Left ventricle myocardium inferior (tissue), 1 donor: Measurements from ENCODE around the gene BASP1. TPM values are rescaled to one million over a fixed set of nuclear protein-coding genes. Genes with fewer than 3 reads are reported as not detected.

Source experiments
- DNase-seq: peaks from one replicate; pipeline ENCODE4 v3.0.0-alpha.2; 2020
- H3K27ac ChIP-seq: fragments of 200-600 bp; replicated peaks from 2 replicates; pipeline ENCODE4 v1.8.0; 2021
- H3K27me3 ChIP-seq: fragments of 200-600 bp; 2 replicates; pipeline ENCODE4 v1.8.0; 2021; ENCODE audit warnings: low read depth
- H3K36me3 ChIP-seq: fragments of 200-600 bp; 2 replicates; pipeline ENCODE4 v1.8.0; 2021
- H3K4me1 ChIP-seq: fragments of 200-600 bp; 2 replicates; pipeline ENCODE4 v1.8.0; 2021
- H3K4me3 ChIP-seq: fragments of 200-600 bp; 2 replicates; pipeline ENCODE4 v1.8.0; 2021; ENCODE audit warnings: mild to moderate bottlenecking, moderate library complexity
- H3K9me3 ChIP-seq: fragments of 200-600 bp; replicated peaks from 2 replicates; pipeline ENCODE4 v1.8.0; 2021
- intact Hi-C: fragments of 100-400 bp; cut with micrococcal nuclease; formaldehyde crosslinking; loops from one replicate; pipeline ENCODE4 v1.11.0; 2022
- total RNA-seq: library from RNA; stranded (reverse); fragmentation: NEBNext Ultra II Directional; extraction: Animal tissue kit (Norgen Biotek cat#: 25700); gene quantifications from one replicate; pipeline ENCODE4 v1.2.1, GENCODE V29; 2021
- TF ChIP-seq, protein P1 (sequence below): fragments of 200-600 bp; IDR thresholded peaks from 2 replicates; pipeline ENCODE4 v1.8.0; 2021; ENCODE audit warnings: antibody characterized with exemption, mild to moderate bottlenecking, borderline replicate concordance
- donor health status: DM: no; HTN: yes; CAD: no; lungs with severe emphysema.

BASP1 gene
- total RNA-seq, 1 donor from 2014 or later, result 3.7 TPM

DNA sequence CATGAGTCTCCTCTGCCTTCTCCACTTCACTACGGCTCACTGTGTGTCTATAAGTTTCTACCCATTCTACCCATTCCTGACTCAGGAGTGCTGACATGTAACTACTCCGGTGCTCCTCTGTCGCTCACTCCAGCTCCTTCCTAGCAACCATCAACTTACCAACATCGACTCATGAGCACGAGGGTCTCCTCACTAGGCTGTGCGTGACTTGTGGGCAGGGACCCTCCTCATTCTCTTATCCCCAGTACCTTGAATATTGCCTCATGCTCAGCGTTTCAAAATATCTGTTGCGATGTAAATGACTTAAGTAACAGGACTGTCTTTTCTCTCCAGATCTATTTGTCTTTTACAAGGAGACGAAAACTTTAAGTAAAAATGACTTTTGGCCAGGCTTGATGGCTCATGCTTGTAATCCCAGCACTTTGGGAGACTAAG is 73.1 kb downstream of the BASP1 start:
- Histone ChIP-seq H3K4me1 (no peaks in the 10 kb centered on the region), H3K27me3 (no peaks in the 10 kb centered on the region), H3K36me3 (no peaks in the 10 kb centered on the region), H3K27ac (no peak overlapping the region), H3K9me3 (no peaks in the 10 kb centered on the region), H3K4me3 (no peak overlapping the region)
- TF ChIP-seq, protein P1, sequence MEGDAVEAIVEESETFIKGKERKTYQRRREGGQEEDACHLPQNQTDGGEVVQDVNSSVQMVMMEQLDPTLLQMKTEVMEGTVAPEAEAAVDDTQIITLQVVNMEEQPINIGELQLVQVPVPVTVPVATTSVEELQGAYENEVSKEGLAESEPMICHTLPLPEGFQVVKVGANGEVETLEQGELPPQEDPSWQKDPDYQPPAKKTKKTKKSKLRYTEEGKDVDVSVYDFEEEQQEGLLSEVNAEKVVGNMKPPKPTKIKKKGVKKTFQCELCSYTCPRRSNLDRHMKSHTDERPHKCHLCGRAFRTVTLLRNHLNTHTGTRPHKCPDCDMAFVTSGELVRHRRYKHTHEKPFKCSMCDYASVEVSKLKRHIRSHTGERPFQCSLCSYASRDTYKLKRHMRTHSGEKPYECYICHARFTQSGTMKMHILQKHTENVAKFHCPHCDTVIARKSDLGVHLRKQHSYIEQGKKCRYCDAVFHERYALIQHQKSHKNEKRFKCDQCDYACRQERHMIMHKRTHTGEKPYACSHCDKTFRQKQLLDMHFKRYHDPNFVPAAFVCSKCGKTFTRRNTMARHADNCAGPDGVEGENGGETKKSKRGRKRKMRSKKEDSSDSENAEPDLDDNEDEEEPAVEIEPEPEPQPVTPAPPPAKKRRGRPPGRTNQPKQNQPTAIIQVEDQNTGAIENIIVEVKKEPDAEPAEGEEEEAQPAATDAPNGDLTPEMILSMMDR, result no peak
- no peak for DNase-seq
- intact Hi-C loops, result no loop called here

- no peak for DNase-seq
- no peak overlapping the region for H3K4me3 ChIP-seq
- H3K27ac ChIP-seq, result no peak overlapping the region
- intact Hi-C loops, result no loop called here
- TF ChIP-seq, protein P1, result no peak
- no peaks in the 10 kb centered on the region for H3K4me1 ChIP-seq
- no peaks in the 10 kb centered on the region for H3K9me3 ChIP-seq
- H3K27me3 ChIP-seq, result peaks cover under 1% of the 10 kb centered on the region
- no peaks in the 10 kb centered on the region for H3K36me3 ChIP-seq
These were observed 75.1 kb downstream of the BASP1 start for GRCh38 chr5:17292434-17293015.

GRCh38 chr5:17294639-17295311 is 77.3 kb downstream of the BASP1 start:
- Histone ChIP-seq H3K9me3 (no peaks in the 10 kb centered on the region), H3K36me3 (no peaks in the 10 kb centered on the region), H3K27ac (no peak overlapping the region), H3K27me3 (peaks cover 17% of the 10 kb centered on the region), H3K4me3 (no peak overlapping the region), H3K4me1 (no peaks in the 10 kb centered on the region)
- intact Hi-C loops, result no loop called here
- DNase-seq, result no peak
- TF ChIP-seq, protein P1, result no peak

DNA sequence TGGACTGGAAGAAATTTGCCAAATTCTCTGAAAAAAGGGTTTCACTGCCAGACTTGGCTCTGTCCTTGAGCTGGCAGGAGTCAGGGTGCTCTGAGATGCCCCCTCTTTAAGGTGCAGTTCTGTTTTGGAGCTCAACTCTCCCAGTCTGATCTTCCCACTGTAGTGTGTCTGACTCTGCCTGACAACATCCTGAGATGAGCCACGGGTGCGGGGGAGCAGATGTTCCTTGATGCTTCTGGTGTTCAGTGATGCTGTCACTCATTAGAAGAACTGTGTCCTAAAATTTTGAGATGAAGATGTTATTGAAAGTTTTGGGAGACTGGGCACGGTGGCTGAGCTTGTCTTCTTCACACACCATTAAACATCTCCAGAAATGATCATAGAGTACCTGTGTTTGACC is 78.2 kb downstream of the BASP1 start:
- TF ChIP-seq, protein P1, result no peak
- Histone ChIP-seq H3K27ac (no peak overlapping the region), H3K27me3 (peaks cover 17% of the 10 kb centered on the region), H3K4me3 (no peak overlapping the region), H3K4me1 (no peaks in the 10 kb centered on the region), H3K36me3 (no peaks in the 10 kb centered on the region), H3K9me3 (no peaks in the 10 kb centered on the region)
- no peak for DNase-seq
- intact Hi-C loops, result no loop called here

- DNase-seq, result no peak
- Histone ChIP-seq H3K27me3 (peaks cover 33% of the 10 kb centered on the region), H3K9me3 (no peaks in the 10 kb centered on the region), H3K4me3 (no peak overlapping the region), H3K27ac (no peak overlapping the region), H3K4me1 (no peaks in the 10 kb centered on the region), H3K36me3 (no peaks in the 10 kb centered on the region)
- TF ChIP-seq, protein P1, result no peak
- intact Hi-C loops, result no loop called here
These were observed 84.7 kb downstream of the BASP1 start for GRCh38 chr5:17302106-17302505.
